SK-N-DZ (cell line): ENCODE measurements around the gene TRAPPC11. TPM values are rescaled to one million over a fixed set of nuclear protein-coding genes. Genes with fewer than 3 reads are reported as not detected.
"Not testable (repeated sequence)": the region's sequence is repeated elsewhere in the genome, so short reads cannot be mapped to it uniquely, and the experiment has no call there.

Source experiments
- DNase-seq: peaks from one replicate; pipeline ENCODE4 v3.0.0-alpha.2; 2015; ENCODE audit warnings: low spot score
- polyA plus RNA-seq, 2 experiments: library from polyadenylated mRNA; depleted of rRNA; stranded (reverse); fragments of >200 nt; gene quantifications; 2 replicates each; pipeline ENCODE4 v1.2.3, GENCODE V29; 2014

Gene TRAPPC11
- polyA plus RNA-seq (2014; cell fraction: cytosol; rRNA removed): 22.5 and 26.3 TPM in 2 replicates
- polyA plus RNA-seq (2014; cell fraction: nucleus; rRNA removed): 27.8 and 31.4 TPM in 2 replicates

GRCh38 chr4:183659029-183659871, at the start of gene TRAPPC11, which contains the start of gene RWDD4:
Gene TRAPPC11 (plus strand): TSS chr4:183659293. CDS start chr4:183663868, 4,575 bp downstream.
Gene RWDD4 (minus strand): TSS chr4:183659185. CDS start chr4:183658952, 233 bp downstream.
- peak; percentile 97 for DNase-seq

GRCh38 chr4:183610033-183610432, 49.1 kb upstream of the TRAPPC11 start:
- DNase-seq: peak; percentile 42

- DNase-seq: no peak
Measured at GRCh38 chr4:183610613-183611012, 48.5 kb upstream of the TRAPPC11 start.

GRCh38 chr4:183611210-183611830, 47.8 kb upstream of the TRAPPC11 start:
- DNase-seq: no peak

DNA sequence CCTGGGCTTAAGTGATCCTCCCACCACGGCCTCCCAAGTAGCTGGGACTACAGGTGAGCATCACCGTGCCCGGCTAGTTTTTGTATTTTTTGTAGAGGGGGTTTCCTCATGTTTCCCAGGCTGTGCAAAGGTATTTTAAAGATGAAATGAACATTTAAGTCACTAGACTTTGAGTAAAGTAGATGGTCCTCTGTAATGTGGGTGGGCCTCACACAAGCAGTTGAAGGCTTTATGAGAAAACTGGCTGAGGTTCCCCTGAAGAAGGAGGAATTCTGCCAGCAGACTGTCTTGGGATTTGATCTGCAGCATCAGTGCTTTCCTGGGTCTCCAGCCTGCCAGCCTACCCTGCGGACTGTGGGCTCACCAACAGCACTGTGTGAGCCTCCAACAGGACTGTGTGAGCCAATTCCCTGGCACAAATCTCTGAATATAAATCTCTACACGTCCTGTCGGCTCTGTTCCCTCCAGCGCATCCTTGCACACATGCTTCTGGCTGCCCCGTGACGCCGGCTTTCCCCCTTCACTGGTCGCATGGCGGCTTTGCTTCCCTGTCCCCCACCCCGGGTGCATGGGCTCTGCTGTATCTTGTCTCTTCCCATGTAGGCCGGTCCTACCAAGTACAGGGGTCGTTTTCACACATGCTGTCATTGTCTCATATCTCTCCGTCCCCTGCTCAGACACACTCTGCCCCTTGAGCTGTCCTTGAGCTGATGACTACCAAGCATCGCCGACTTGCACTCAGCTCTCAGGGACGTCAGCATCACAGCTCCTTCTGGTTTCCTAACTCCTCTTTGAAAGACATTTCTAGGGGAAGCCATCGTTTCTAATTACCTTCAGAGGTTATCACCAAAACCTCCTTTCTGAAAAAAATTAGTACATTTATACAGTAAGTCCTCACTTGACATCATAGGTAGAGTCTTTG, 46.5 kb upstream of the TRAPPC11 start:
- no peak for DNase-seq

DNA sequence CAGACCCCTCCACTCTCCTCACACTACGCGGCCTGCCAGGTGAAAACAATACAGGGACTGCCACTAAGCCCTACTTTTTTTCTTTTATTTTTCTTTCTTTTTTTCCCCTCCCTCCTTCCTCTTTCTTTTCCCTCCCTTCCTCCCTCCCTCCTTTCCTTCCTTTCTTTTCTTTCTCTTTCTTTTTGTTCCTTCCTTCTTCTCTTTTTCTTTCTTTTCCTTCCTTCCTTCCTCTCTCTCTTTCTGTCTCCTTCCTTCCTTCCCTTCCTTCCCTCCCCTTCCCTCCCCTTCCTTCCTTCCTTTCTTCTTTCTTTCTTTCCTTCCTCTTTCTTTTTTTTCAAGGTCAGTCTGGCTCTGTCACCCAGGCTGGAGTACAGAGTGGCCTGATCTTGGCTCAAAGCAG, 42.0 kb upstream of the TRAPPC11 start:
- DNase-seq: no peak

GRCh38 chr4:183618681-183619080, 40.4 kb upstream of the TRAPPC11 start:
- DNase-seq: no peak

DNA sequence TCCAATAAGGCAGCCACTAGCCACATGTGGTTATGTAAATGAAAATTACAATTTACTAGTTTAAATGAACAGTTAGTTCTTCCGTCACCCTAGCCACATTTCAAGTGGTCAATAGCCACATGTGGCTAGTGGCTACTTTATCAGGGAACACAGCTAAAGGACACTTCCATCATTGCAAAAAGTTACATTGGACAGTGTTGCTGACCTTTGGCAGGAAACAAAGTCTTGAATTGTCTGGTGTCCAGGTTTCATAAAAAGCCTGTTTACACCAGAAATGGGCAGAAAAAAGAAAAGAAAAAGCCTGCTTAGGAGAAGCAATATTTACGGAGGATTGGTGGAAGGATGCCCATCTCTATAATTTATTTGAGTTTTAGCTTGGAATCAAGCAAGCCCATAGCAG, 38.7 kb upstream of the TRAPPC11 start:
- no peak for DNase-seq

GRCh38 chr4:183621875-183622274, 37.2 kb upstream of the TRAPPC11 start:
- no peak for DNase-seq

- DNase-seq: no peak
Measured at GRCh38 chr4:183624548-183624947, 34.5 kb upstream of the TRAPPC11 start.

DNA sequence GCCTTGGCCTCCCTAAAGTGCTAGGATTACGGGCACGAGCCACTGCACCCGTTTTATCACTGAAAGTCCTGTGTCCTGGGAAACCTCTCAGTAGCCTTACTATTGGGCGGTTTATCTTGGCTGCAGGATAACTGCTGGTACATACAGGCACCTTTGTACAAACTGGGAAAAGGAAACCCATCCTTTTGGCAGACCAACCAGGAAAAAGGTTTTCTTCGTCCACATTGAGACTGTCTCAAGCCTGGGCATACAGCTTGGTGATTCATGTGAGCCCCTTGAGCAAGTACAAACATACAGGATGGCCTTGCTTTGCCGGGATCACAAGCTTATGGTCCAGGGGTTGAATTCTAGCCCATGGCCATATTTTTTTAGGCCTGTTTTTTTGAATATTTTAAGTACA, 32.9 kb upstream of the TRAPPC11 start:
- no peak for DNase-seq

GRCh38 chr4:183627286-183627685, 31.8 kb upstream of the TRAPPC11 start:
- not testable (repeated sequence) for DNase-seq

- no peak for DNase-seq
Measured at GRCh38 chr4:183627979-183628588, 31.0 kb upstream of the TRAPPC11 start.

- no peak for DNase-seq
Measured at GRCh38 chr4:183631577-183632198, 27.4 kb upstream of the TRAPPC11 start.

GRCh38 chr4:183632689-183633088, 26.4 kb upstream of the TRAPPC11 start:
- DNase-seq: no peak

DNA sequence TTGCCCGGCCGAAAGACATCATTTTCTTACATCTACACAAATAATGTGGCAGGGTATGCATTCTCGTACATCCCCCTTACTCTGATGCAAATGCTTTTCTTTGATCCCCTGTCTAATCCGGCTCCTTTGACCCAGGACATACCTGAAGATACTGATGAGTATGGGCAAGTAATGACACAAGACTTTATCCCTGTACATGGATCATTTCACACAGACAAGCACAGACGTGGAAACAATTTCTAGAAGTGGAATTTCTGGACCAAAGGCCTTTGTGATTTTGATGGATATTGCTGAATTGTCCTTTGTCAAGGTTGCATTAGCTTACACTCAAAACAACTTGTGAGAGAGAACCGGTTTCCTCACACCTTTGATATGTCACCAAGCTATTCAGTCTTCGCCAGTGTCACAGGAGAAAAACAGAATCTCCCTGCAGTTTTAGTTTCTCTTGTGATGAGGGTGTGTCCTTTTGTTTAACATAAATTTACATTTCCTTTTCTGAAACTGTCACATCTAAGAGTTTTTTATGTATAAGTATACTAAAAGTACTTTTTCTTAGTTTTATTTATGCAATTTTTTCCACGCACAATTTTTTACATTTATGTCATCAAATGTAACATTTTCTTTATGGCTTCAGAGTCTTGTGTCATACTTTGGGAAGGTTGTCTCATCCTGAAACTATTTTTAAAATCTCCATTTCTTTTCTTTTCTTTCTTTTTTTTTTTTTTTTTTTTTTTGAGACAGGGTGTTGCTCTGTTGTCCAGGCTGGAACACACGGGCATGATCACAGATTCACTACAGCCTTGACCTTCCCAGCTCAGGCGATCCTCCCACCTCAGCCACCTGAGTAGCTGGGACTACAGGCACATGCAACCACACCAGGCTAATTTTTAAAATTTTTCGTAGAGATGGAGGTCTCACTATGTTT, 25.4 kb upstream of the TRAPPC11 start:
- DNase-seq: no peak

- no peak for DNase-seq
Measured at GRCh38 chr4:183635321-183635720, 23.8 kb upstream of the TRAPPC11 start.

- no peak for DNase-seq
Measured at GRCh38 chr4:183635741-183636140, 23.4 kb upstream of the TRAPPC11 start.

- DNase-seq: no peak
Measured at GRCh38 chr4:183636503-183636902, 22.6 kb upstream of the TRAPPC11 start.

DNA sequence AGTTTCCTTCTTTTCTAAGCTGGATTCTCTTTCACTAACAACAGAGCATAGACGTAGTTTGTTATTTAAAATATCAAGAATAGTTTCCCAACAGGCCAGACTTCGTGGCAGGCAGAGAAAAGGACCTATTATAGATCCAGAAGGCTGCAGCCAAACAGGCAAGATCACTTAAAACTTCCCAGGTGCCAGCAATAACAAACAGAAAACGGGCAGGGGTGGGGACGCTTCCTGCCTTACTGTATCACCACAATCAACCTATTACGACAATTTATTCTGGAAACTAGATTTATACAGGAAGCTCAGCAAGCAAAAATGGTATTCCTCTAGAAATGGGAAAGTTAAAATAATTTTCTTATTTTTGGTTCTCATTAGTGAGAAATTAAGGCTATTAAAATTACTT, 22.2 kb upstream of the TRAPPC11 start:
- no peak for DNase-seq
